Spleen (tissue), 11 donors: ENCODE results near the gene GRIK4. TPM values are rescaled to one million over a fixed set of nuclear protein-coding genes. Genes with fewer than 3 reads are reported as not detected.

Source experiments
- DNase-seq: peaks from one replicate; pipeline ENCODE4 v3.0.0-alpha.2; 2020
- H3K27ac ChIP-seq, 8 donors: fragments of 200-600 bp; sonication (generic) in 7 of 8; 1 replicate in 4 of 8; 2 replicates in 4 of 8; pipeline versions ENCODE4 v1.5.0 to v1.8.0; 2016 to 2021; ENCODE audit warnings: inconsistent platforms in 4 of 8, mild to moderate bottlenecking in 4 of 8, moderate library complexity in 1 of 8
- H3K27me3 ChIP-seq, 7 donors: fragments of 200-600 bp; sonication (generic) in 6 of 7; replicated peaks in 1 of 7; 1 replicate in 4 of 7; 2 replicates in 3 of 7; pipeline versions ENCODE4 v1.5.0 to v1.8.0; 2016 to 2021; ENCODE audit warnings: inconsistent platforms in 3 of 7, mild to moderate bottlenecking in 1 of 7
- H3K36me3 ChIP-seq, 6 donors: fragments of 200-600 bp; sonication (generic) in 5 of 6; 1 replicate in 4 of 6; 2 replicates in 2 of 6; pipeline versions ENCODE4 v1.5.0 to v1.8.0; 2016 to 2021; ENCODE audit warnings: inconsistent platforms in 2 of 6
- H3K4me1 ChIP-seq, 6 donors: fragments of 200-600 bp; sonication (generic) in 5 of 6; 1 replicate in 3 of 6; 2 replicates in 3 of 6; pipeline versions ENCODE4 v1.5.0 to v1.8.0; 2016 to 2021; ENCODE audit warnings: inconsistent platforms in 3 of 6
- H3K4me3 ChIP-seq, 8 donors: fragments of 200-600 bp; sonication (generic) in 7 of 8; 1 replicate in 4 of 8; 2 replicates in 4 of 8; pipeline versions ENCODE4 v1.5.0 to v1.8.0; 2016 to 2021; ENCODE audit warnings: inconsistent platforms in 4 of 8, mild to moderate bottlenecking in 4 of 8, moderate library complexity in 2 of 8
- H3K9me3 ChIP-seq, 8 donors: fragments of 200-600 bp; sonication (generic) in 7 of 8; 1 replicate in 4 of 8; 2 replicates in 4 of 8; pipeline versions ENCODE4 v1.5.0 to v1.8.0; 2016 to 2021; ENCODE audit warnings: inconsistent platforms in 4 of 8
- CTCF ChIP-seq, 11 experiments: fragments of 200-600 bp in 7 of 11; fragments of 450-650 bp in 4 of 11; sonication (generic) in 4 of 11; IDR thresholded peaks in 8 of 11; conservative IDR thresholded peaks in 3 of 11; 1 replicate in 7 of 11; 2 replicates in 4 of 11; pipeline versions ENCODE4 v1.4.0 to v1.8.0; 2016 to 2021; ENCODE audit warnings: antibody characterized with exemption in 11 of 11, inconsistent platforms in 4 of 11, mild to moderate bottlenecking in 1 of 11
- POLR2A ChIP-seq, 3 donors: fragments of 450-650 bp; IDR thresholded peaks; one replicate each; pipeline ENCODE4 v1.5.1; 2017; ENCODE audit warnings: antibody characterized with exemption in 3 of 3, mild to moderate bottlenecking in 1 of 3
- POLR2AphosphoS5 ChIP-seq, 3 donors: sonication (generic); formaldehyde crosslinking; IDR thresholded peaks; one replicate each; pipeline ENCODE4 v1.5.1; 2017; ENCODE audit warnings: antibody characterized with exemption in 3 of 3
- WGBS, 5 donors: extraction: QIAGEN DNeasy Blood & Tissue Kit in 3 of 5; methylation state at CpG; one replicate each; pipeline versions ENCODE4 v1.1.5 to v1.1.7; 2013 to 2018; 5-methylcytosine and 5-hydroxymethylcytosine counted together
- intact Hi-C: fragments of 100-400 bp; cut with DNase I; formaldehyde crosslinking; loops from one replicate; pipeline ENCODE4 v1.15.0; 2023; ENCODE audit warnings: low total_unique reads
- polyA plus RNA-seq, 3 donors: library from polyadenylated mRNA; stranded (reverse); fragments of 200-250 nt; gene quantifications; one replicate each; pipeline ENCODE4 v1.2.1, GENCODE V29; 2013
- total RNA-seq, 7 donors: library from RNA; depleted of rRNA in 3 of 7; stranded (reverse); fragments of >200 nt in 3 of 7; fragmentation: NEBNext Ultra II Directional in 4 of 7; extraction: Animal tissue kit (Norgen Biotek cat#: 25700) in 4 of 7; gene quantifications; one replicate each; pipeline versions ENCODE4 v1.1.0 to v1.2.1, GENCODE V29; 2016 to 2021
- donor health status: healthy with polysubstance abuse.
- donor health status: DM: no; HTN: no; CAD: no; lungs with moderate emphysema.
- donor health status: DM: no; HTN: no; CAD: no.
- donor health status: Bipolar disorder and iron deficiency.
- donor health status: healthy.
- donor health status: DM: no; HTN: no; CAD: no.
- donor health status: DM: yes; HTN: yes; CAD: no.

The GRIK4 gene
- total and polyA plus RNA-seq, 10 donors: 0.04 to 2.4 (median 0.59) TPM

DNA sequence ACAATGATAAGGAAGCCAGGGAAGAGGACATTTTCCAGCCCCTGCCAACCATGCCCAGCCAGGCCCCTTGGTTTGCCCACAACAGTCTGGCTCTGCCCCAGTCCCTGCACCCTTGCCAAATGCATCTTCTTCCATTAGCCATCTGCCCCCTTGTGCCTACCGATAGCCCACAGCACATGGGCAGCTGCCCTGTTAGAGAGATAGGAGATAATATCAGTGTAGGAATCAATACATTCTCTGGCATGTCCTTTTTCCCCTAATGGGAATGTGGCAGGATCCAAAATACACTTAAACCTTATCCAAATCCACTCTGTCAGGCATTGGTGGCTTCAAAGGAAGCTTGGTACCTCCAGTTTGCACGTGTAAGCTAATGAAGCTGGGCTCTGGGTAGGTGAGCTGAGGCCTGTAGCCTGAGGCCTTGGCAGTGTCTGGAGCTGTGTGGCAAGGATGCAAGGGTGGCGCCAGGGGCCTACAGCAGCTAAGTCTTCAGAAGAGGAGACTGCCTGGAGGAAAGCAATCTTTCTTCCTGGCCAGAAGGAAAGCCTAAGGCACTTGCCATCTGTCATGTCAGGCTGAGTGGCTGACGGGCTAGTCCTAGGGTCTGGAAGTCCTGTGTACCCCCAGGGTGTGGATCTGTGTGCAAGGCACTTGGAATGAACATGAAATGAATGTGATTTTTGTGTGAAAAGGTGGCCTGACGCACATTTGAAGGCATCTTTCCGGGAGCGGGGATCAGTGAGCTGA is 348.2 kb downstream of the GRIK4 start:
- no peak overlapping the region for H3K27ac ChIP-seq
- H3K4me1 ChIP-seq: no peaks in the 10 kb centered on the region
- no peaks in the 10 kb centered on the region for H3K36me3 ChIP-seq
- H3K27me3 ChIP-seq: peaks cover 0 to 14% (median 0%) of the 10 kb centered on the region in 7 donors
- no peak for DNase-seq
- intact Hi-C loops: no loop called here
- H3K4me3 ChIP-seq: no peak overlapping the region
- 81 to 95% (median 90%) methylated on average over 7 of the region's 7 CpGs for WGBS, 5 donors
- TF ChIP-seq CTCF (IDR thresholded peaks at IDR 0.05 in 8 of 11, conservative IDR thresholded peaks at IDR 0.05 in 3 of 11) (no peak), POLR2A (IDR thresholded peaks at IDR 0.05) (no peak), POLR2AphosphoS5 (IDR thresholded peaks at IDR 0.05) (no peak)
- H3K9me3 ChIP-seq: no peaks in the 10 kb centered on the region

DNA sequence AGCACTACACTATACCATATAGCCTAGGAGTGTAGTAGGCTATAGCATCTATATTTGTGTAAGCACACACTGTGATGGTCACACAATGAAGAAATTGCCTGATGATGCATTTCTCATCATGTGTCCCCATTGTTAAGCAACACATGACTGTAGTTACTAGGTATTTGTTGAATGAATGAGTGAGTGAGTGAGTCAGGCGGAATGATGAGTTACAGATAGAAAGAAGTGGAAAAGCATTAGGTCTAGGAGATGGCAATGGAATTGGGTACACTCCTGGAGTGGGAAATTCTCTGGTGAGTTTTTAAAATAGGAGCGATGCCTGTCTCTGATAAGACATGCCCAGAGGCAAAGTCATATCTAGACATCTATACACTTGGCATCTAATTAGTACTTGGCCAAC is 351.8 kb downstream of the GRIK4 start:
- TF ChIP-seq POLR2AphosphoS5 (IDR thresholded peaks at IDR 0.05) (no peak), CTCF (IDR thresholded peaks at IDR 0.05 in 8 of 11, conservative IDR thresholded peaks at IDR 0.05 in 3 of 11) (no peak), POLR2A (IDR thresholded peaks at IDR 0.05) (no peak)
- 93 to 97% (median 94%) methylated on average over 2 of the region's 2 CpGs for WGBS, 5 donors
- no peaks in the 10 kb centered on the region for H3K4me1 ChIP-seq
- no peaks in the 10 kb centered on the region for H3K9me3 ChIP-seq
- intact Hi-C loops: no loop called here
- H3K27me3 ChIP-seq: peaks cover 0 to 22% (median 0%) of the 10 kb centered on the region in 7 donors
- H3K36me3 ChIP-seq: no peaks in the 10 kb centered on the region
- no peak for DNase-seq
- H3K27ac ChIP-seq: no peak overlapping the region
- no peak overlapping the region for H3K4me3 ChIP-seq

DNA sequence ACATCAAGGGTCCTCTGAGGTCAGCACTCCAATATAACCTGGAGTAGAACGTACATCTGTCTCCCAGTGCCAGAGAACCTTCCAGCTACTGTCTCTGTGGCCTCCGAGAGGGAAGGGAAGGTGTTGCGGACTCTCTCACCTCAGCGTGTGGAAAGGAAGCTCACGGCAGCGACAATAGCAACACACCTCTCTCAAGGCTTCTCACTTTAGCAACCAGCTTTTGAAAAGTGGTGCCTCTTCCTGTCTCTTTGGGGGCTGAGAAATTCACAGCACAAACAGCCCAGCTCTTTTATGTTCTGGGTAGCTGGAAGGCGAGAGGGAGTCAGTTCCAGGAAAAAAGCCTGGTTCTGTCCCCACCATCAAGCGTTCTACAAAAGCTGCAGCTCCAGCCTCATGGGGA is 355.5 kb downstream of the GRIK4 start:
- intact Hi-C loops: no loop called here
- Histone ChIP-seq H3K4me1 (no peaks in the 10 kb centered on the region), H3K9me3 (no peaks in the 10 kb centered on the region), H3K36me3 (no peaks in the 10 kb centered on the region), H3K27ac (peak overlapping the region in 1 of 8 donors; percentile 21), H3K4me3 (no peak overlapping the region), H3K27me3 (peaks cover 0 to 54% (median 0%) of the 10 kb centered on the region in 7 donors)
- no peak for DNase-seq
- no peak for TF ChIP-seq POLR2AphosphoS5 (IDR thresholded peaks at IDR 0.05)
- no peak for TF ChIP-seq CTCF (IDR thresholded peaks at IDR 0.05 in 8 of 11, conservative IDR thresholded peaks at IDR 0.05 in 3 of 11)
- no peak for TF ChIP-seq POLR2A (IDR thresholded peaks at IDR 0.05)
- 51 to 59% (median 53%) methylated on average over 7 to 8 of the region's 8 CpGs for WGBS, 5 donors

- TF ChIP-seq CTCF (IDR thresholded peaks at IDR 0.05 in 8 of 11, conservative IDR thresholded peaks at IDR 0.05 in 3 of 11) (no peak), POLR2A (IDR thresholded peaks at IDR 0.05) (no peak), POLR2AphosphoS5 (IDR thresholded peaks at IDR 0.05) (no peak)
- H3K9me3 ChIP-seq: no peaks in the 10 kb centered on the region
- H3K27me3 ChIP-seq: peaks cover 0 to 59% (median 0%) of the 10 kb centered on the region in 7 donors
- no peak for DNase-seq
- H3K4me3 ChIP-seq: no peak overlapping the region
- intact Hi-C loops: no loop called here
- peak overlapping the region in 2 of 8 donors; percentile 21 to 43 for H3K27ac ChIP-seq
- WGBS, 5 donors: 72 to 78% (median 75%) methylated on average over 11 of the region's 11 CpGs
- no peaks in the 10 kb centered on the region for H3K36me3 ChIP-seq
- no peaks in the 10 kb centered on the region for H3K4me1 ChIP-seq
Measured at GRCh38 chr11:120867531-120867930, 356.0 kb downstream of the GRIK4 start.
